Nephron progenitor cell (in vitro differentiated cells): Measurements from ENCODE around the gene PREP.

Experiments
- DNase-seq: peaks from one replicate; pipeline ENCODE4 v3.0.0; 2021
- H3K27ac Mint-ChIP-seq: 2 replicates; pipeline ENCODE4 v1.8.0; 2021; ENCODE audit warnings: mild to moderate bottlenecking, moderate library complexity, mixed read lengths
- H3K27me3 Mint-ChIP-seq: 2 replicates; pipeline ENCODE4 v1.8.0; 2021; ENCODE audit warnings: mild to moderate bottlenecking, low read depth, mixed read lengths; ENCODE audit not compliant: poor library complexity
- H3K36me3 Mint-ChIP-seq: 2 replicates; pipeline ENCODE4 v1.8.0; 2021; ENCODE audit warnings: low read depth, mixed read lengths
- H3K4me1 Mint-ChIP-seq: 2 replicates; pipeline ENCODE4 v1.8.0; 2021; ENCODE audit warnings: mixed read lengths
- H3K4me3 Mint-ChIP-seq: 2 replicates; pipeline ENCODE4 v1.8.0; 2021; ENCODE audit warnings: mild to moderate bottlenecking, moderate library complexity, mixed read lengths
- H3K9me3 Mint-ChIP-seq: 2 replicates; pipeline ENCODE4 v1.8.0; 2021; ENCODE audit warnings: mild to moderate bottlenecking, moderate library complexity, mixed read lengths
- TF ChIP-seq, protein P1 (sequence below): fragments of 200-600 bp; sonication (generic); IDR thresholded peaks from 2 replicates; pipeline ENCODE4 v1.5.0; 2021; ENCODE audit warnings: antibody characterized with exemption

The PREP gene

DNA sequence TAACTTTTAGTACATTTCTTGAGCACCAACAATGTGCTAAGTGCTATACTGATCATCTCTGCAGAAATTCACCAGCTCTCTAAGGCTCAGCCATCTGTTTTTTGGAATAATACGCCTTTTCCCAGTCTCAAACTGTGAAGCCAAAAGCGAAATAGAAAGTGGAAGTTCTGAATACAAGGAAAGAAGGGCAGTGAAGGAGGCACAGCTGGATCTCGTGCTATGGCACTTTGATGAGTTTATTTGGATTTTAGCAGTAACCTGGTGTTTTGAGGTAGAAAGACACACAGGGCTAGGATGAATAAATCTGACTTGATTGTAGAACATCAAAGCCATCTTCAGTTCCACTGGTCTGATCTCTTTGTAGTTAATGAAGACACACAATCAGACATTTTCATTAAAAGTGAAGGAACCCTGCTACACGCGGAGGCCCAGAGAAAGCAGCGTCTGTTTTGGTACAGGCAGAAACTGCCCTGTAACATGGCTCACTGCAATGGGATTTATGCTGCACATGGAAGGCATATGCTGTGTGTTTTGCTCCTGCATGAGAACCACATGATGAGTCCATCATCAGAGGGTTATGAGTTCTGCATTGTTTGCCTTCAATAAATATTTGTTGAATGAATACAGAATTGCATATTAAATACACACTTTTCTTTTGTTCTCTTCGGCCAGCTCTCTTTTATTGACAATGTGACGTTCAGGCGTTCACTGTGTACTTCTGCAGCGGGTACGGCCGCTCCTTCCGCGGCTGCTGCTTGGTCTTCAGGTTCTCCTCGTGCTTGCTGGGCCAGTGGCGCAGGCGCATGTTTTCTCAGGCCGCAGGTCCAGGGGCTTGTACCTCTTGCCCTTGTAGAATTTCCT, 100.9 kb downstream of the PREP start:
- H3K27me3 Mint-ChIP-seq: no peaks in the 10 kb centered on the region
- H3K4me1 Mint-ChIP-seq: peaks cover 32% of the 10 kb centered on the region
- H3K9me3 Mint-ChIP-seq: no peaks in the 10 kb centered on the region
- peaks cover 33% of the 10 kb centered on the region for H3K36me3 Mint-ChIP-seq
- no peak overlapping the region for H3K27ac Mint-ChIP-seq
- TF ChIP-seq, protein P1, sequence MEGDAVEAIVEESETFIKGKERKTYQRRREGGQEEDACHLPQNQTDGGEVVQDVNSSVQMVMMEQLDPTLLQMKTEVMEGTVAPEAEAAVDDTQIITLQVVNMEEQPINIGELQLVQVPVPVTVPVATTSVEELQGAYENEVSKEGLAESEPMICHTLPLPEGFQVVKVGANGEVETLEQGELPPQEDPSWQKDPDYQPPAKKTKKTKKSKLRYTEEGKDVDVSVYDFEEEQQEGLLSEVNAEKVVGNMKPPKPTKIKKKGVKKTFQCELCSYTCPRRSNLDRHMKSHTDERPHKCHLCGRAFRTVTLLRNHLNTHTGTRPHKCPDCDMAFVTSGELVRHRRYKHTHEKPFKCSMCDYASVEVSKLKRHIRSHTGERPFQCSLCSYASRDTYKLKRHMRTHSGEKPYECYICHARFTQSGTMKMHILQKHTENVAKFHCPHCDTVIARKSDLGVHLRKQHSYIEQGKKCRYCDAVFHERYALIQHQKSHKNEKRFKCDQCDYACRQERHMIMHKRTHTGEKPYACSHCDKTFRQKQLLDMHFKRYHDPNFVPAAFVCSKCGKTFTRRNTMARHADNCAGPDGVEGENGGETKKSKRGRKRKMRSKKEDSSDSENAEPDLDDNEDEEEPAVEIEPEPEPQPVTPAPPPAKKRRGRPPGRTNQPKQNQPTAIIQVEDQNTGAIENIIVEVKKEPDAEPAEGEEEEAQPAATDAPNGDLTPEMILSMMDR: no peak
- no peak for DNase-seq
- no peak overlapping the region for H3K4me3 Mint-ChIP-seq

DNA sequence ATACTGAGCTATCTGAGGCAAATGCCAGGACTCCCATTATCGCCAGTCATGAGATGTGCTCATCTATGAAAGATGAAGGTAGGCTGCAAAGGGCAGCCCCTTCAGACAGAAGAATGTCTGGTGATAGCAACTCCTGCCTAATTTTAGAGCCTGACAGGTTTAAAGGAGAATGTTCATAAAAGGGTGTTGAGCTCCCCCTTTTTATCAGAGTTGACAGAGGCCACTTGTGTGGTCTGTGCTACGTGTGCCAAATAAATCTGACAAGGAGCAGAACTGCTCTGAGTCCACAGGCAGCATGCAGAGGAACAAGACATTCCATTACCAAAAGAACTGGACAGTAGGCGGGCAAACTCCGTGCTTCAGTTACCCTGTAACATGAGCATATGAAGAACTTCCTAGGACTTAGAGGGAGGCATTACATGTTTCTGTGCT, 101.8 kb downstream of the PREP start:
- H3K9me3 Mint-ChIP-seq: no peaks in the 10 kb centered on the region
- H3K27me3 Mint-ChIP-seq: no peaks in the 10 kb centered on the region
- no peak overlapping the region for H3K4me3 Mint-ChIP-seq
- peaks cover 32% of the 10 kb centered on the region for H3K4me1 Mint-ChIP-seq
- peak; percentile 19 for DNase-seq
- TF ChIP-seq, protein P1: no peak
- no peak overlapping the region for H3K27ac Mint-ChIP-seq
- peaks cover 39% of the 10 kb centered on the region for H3K36me3 Mint-ChIP-seq

DNA sequence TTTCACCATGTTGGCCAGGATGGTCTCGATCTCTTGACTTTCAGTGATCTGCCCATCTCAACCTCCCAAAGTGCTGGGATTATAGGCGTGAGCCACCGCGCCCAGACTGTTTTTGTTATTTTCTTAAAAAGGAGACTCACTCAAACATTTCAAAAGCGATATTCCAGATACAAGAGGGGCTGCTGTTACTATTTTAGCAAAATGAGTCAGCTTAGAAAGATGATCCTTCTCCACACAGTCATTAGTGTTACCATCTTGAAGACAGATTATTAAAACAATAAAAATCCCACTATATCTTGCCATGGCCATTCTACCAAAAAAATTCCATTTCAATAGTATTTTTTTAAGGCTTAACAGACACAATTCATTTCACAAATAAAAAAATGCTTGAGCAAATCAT, 102.8 kb downstream of the PREP start:
- no peak overlapping the region for H3K4me3 Mint-ChIP-seq
- peaks cover 32% of the 10 kb centered on the region for H3K4me1 Mint-ChIP-seq
- no peaks in the 10 kb centered on the region for H3K27me3 Mint-ChIP-seq
- no peak for DNase-seq
- H3K27ac Mint-ChIP-seq: no peak overlapping the region
- TF ChIP-seq, protein P1: no peak
- H3K36me3 Mint-ChIP-seq: peaks cover 47% of the 10 kb centered on the region
- H3K9me3 Mint-ChIP-seq: peaks cover 3% of the 10 kb centered on the region

DNA sequence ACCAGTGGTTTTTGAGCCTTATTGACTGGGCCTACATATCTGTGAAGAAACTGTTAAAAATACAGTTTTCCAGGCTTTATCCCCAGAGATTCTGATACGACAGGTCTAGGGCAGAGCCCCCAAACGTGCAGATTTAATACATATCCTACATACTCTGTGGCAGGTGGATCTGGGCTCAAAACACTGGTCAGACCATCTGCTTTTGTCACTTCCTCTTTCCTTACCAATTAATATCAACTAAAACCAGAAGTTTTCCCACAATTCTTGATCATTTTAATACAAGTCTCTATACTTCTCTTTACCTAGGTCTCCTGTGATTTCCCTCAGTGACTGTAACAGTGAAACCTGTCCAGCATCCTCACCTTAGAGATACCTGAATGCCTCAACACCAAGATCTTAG, 108.8 kb downstream of the PREP start:
- Mint-ChIP-seq H3K9me3 (peaks cover 26% of the 10 kb centered on the region), H3K4me3 (no peak overlapping the region), H3K27me3 (peaks cover under 1% of the 10 kb centered on the region), H3K27ac (no peak overlapping the region), H3K36me3 (peaks cover 66% of the 10 kb centered on the region), H3K4me1 (peaks cover 13% of the 10 kb centered on the region)
- no peak for DNase-seq
- TF ChIP-seq, protein P1: no peak

DNA sequence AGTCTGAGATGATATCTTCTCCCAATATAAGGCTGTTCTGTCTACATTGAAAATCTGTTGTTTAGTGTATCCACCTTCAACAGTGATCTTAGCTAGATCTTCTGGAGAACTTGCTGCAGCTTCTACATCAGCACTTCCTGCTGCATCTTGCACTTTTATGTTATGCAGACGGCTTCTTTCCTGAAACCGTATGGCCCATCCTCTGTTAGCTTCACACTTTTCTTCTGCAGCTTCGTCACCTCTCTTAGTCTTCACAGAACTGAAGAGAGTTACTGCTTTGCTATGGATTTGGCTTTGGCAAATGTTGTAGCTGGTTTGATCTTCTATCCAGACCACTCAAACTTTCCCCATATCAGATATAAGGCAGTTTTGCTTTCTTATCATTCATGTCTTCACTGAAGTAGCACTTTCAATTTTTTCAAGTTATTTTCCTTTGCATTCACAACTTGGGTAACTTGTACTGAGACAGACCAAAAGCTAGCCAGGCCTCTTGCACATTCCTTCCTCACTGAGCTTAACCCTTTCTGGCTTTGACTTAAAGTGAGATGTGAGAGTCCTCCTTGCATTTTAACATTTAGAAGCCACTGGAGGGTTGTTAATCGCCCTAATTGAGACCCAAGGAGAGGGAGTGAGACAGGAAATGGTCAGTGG, 110.1 kb downstream of the PREP start:
- Mint-ChIP-seq H3K9me3 (peaks cover 26% of the 10 kb centered on the region), H3K27me3 (peaks cover 3% of the 10 kb centered on the region), H3K27ac (no peak overlapping the region), H3K36me3 (peaks cover 75% of the 10 kb centered on the region), H3K4me1 (peaks cover 5% of the 10 kb centered on the region), H3K4me3 (no peak overlapping the region)
- DNase-seq: no peak
- TF ChIP-seq, protein P1: no peak
